GM18861 (cell line): ENCODE data around the gene CWC27.
"Not testable (repeated sequence)": the region's sequence is repeated elsewhere in the genome, so short reads cannot be mapped to it uniquely, and the experiment has no call there.

Experiments used
- ATAC-seq: cut with Tn5 transposase; IDR thresholded peaks from one replicate; pipeline ENCODE4 v1.9.1; 2021; ENCODE audit not compliant: unreplicated experiment

CWC27 gene

DNA sequence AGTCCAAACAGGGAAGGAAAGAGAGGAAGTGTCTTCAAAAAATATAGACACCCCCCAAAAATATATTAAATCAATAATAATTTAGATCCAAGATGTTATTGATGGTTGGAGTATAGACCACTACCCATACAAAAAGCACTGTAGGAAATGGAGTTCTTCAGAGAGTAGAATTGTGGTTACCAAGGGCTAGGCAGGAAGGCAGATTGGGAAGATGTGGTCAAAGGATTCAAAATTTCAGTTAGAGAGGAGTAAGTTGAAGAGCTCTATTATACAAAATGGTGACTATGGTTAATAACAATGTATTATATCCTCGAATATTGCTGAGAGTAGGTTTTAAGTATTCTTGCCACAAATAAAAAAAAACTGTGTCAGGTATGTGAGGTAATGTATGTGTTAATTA lies 149.4 kb downstream of the CWC27 start:
- no peak for ATAC-seq

DNA sequence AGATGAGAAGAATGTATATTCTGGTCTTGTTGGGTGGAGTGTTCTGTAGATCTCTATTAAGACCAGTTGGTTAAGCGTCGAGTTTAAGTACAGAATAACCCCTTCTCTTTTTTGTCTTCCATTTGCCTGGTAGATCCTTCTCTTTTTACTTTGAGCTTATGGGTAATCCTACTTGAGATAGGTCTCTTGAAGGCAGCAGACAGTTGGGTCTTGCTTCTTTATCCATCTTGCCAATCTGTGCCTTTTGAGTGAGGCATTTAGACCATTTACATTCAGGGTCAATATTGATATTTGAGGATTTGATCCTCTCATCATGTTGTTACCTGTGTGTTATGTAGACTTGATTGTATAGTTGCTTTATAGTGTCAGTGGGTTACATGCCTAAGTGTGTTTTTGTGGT lies 152.7 kb downstream of the CWC27 start:
- no peak for ATAC-seq

DNA sequence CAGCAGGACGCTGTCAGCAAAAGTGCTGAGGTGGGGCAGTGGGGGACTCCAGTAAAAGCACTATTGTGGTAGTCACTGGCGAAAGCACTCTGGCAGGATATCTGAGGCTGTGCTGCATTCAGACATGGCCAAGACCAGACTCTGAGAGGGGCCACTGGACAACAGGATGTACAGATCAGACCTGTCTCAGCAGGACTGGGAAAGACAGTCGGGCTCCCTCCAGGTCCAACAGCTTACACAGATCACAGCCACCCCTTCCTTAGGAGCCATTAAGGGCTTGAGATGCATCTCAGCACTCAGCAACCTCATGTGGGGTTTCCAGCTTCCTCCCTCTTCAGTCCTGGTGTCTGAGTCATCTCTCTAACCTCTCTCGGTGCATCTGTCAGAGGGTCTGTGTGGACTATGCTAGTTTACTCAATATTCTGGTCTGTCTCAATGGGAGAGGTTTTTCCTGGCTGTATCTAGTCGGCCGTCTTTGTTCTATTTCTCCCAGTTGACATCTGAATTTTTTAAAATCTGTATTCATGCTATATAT lies 154.5 kb downstream of the CWC27 start:
- no peak for ATAC-seq

DNA sequence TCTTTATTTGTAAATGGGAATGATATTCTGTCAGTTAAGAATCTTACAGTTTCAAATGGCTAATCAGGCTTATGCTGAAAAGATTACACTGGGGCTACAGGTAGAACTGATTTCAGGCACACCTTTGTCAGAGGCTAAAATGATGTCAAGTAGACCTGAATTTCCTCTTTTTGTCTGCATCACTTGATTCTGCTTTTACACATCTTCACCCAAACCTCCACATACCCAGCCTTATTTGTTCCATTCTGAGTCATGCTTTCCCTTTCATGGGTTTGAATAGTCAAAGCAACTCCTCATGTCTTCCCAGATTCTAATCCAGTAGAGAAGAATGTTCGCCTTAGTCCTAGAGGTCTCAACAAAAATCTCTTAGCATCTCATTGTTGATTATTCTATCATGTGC lies 156.4 kb downstream of the CWC27 start:
- no peak for ATAC-seq

DNA sequence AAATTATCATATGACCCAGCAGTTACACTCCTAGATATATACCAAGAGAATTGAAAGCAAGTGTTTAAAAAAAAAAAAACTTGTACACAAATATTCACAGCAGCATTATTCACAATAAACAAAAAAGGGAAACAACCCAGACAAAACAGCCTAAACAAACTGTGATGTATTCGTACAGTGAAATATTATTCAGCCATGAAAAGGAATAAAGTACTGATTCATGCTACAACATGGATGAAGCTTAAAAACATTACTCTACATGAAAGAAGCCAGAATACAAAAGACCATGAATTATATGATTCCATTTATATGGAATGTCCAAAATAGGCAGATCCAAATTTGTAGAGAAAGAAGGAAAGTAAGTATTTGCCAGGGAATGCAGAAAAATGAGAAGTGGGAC lies 161.1 kb downstream of the CWC27 start:
- no peak for ATAC-seq

DNA sequence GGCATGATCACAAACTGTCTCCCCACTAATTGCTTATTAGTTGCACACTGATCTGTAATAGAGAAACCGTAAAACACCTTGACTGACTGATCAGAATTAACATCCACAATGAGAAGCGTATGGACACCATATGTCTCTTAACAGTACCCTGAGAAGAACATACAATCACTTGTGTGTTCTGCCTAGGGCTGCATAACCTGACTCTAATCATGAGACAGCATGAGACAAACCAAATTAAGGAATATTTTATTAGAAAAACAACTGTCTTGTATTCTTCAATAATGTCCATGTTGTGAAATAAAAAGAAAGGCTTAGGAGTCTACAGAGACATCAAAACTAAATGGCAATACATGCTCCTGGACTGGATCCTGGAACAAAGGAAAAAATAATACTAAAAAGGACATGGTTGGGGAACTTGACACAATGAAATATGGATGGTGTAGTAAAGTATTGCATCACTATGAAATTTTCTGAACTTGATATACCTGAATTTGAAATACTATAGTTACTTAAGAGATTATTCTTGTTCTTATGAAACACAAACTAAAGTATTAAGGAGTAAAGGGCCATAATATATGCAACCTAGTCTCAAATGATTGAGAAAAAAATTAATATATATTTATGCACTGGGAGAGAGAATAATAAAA lies 162.1 kb downstream of the CWC27 start:
- no peak for ATAC-seq

DNA sequence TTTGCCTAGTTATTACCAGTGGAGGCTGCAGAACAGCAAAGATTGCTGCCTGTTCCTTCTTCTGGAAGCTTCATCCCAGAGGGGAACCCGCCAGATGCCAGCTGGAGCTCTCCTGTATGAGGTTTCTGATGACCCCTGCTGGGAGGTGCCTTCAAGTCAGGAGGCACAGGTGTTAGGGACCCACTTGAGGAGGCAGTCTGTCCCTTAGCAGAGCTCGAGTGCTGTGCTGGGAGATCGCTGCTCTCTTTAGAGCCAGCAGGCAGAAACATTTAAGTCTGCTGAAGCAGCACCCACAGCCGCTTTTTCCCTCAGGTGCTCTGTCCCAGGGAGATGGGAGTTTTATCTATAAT lies 170.7 kb downstream of the CWC27 start:
- not testable (repeated sequence) for ATAC-seq

DNA sequence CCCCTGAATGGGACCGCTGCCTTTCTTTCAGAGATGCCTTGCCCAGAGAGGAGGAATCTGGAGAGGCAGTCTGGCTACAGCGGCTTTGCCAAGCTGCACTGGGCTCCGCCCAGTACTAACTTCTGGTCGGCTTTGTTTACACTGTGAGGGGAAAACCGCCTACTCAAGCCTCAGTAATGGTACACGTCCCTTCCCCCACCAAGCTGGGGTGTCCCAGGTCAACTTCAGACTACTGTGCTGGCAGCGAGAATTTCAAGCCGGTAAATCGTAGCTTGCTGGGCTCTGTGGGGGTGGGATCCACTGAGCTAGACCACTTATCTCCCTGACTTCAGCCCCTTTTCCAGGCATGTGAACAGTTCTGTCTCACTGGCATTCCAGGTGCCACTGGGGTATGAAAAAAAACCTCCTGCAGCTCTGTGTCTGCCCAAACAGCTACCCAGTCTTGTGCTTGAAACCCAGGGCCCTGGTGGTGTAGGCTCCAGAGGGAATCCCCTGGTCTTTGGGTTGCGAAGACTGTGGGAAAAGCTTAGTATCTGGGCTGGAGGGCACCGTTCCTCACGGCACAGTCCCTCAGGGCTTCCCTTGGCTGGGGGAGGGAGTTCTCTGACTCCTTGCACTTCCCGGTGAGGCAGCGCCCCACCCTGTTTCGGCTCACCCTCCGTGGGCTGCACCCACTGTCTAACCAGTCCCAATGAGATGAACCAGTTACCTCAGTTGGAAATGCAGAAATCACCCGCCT lies 171.2 kb downstream of the CWC27 start:
- no peak for ATAC-seq

DNA sequence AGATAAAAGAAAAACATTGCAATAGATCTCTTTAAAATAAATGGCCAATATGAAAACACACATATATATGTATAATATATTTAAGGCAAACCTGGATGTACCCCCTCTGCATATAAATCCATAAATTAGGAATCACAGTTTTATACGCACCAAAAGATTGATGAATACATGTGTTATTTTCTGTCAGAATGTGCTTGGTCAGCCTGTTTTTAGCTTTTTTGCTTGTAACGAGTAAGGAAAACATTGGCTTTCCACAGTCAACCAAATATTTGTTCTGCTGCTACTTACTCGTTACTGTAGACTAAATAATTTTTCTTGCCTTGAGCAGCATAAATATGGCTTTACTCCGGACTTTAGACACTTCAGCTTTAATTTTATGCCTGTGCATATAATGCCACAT lies 173.7 kb downstream of the CWC27 start:
- no peak for ATAC-seq

DNA sequence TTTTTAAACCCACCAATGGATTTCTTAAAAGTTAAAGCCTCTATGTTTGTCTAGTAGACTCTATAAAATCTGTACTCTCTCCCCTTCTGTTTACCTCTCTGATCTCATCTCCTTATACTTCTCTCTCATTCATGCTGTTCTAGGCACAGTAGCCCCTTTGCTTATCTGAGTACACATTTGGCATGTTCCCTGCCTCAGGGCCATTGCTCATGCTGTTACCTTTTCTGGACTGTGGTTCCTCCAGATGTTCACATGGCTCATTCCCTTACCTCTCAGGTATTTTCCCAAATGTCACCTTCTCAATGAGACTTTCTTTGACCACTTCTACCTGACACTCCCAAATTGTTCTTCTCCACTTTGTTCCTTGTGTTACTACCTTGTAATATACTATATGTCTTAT lies 176.1 kb downstream of the CWC27 start:
- no peak for ATAC-seq

DNA sequence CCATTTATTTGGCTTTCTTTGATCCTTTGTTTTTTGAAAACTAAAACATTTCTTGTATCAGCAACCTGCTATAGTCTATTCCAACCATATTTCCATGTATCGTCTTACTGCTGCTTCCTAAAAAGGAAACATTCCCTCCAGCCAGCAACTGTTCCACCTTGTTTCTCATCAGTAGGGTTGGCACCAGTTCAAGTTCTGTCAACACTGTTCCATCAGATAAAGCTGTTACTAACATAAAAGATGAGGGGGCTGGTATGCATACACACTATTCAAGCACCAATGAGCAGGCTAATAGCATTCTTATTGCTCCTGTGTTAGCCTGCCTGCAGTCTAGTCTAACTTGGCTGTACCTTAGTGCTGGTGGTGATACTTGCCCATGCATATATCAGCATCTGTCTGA lies 178.3 kb downstream of the CWC27 start:
- ATAC-seq = no peak

DNA sequence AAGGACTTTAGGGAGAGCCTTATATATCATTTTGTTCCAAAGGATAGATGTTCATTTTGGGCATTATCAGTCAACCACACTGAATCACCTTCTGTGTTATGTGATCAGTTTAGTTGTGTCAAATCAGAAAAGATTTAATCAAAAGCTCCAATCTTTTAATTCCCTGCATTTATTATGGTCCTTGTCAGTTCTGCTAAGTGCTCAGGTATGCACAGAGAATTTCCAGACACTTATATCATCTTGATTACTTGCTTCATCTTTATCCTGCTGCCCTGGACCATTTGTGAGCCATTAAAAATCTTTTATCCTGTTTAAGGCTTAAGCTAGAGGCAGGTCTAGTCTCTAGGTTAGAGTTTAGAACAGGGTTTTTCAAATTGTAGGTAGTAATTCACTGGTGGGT lies 179.1 kb downstream of the CWC27 start:
- ATAC-seq = no peak

DNA sequence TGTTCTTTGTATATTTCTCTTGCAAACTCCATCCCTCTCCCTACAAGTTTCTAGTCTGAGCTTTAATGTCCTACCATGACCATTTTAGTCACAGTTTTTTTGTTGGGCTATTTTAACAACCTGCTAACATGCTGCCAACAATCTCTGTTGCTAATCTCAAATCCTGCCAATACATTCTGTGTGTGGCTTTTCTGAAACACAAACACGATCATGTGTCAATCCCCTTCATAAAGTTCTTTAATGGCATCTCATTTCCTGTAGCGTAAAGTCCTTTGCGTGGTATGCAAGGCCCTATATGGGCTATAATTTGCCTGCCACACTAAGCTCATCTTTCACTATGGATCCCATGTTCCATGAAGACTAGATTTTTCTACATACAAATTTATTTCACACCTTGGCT lies 180.6 kb downstream of the CWC27 start:
- ATAC-seq = no peak

DNA sequence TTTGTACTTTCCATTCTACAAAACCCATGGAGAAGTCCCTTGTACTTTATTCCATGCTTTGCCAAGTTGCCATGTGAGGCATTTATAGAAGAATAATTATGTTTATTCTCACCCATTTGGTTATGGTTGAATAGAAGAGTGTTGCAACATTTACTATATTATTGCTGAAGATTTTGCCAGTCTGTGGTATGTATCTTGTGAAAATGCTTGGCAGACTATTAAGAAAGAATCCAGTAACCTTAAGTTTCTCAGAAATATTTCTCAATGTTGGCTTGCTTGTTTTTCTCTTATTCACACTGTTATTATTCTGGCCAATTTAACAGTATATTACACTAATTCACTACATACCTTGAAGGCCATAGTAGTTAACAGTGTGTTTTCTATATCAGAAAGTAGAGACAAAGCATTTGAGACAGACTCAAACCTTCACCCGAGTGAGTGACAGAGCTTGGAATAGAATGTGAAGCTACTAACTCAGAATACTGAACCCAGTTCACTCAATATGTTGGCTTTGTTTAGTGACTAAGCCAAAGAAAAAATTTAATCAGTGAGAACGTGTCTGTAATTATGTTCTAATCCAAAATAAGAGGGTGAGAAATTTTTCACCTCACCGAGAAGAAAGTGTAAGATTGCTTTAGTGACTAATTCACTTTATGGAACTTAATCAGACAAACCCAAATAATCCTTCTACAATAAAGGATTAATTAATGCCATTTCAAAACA lies 184.4 kb downstream of the CWC27 start:
- ATAC-seq = no peak

DNA sequence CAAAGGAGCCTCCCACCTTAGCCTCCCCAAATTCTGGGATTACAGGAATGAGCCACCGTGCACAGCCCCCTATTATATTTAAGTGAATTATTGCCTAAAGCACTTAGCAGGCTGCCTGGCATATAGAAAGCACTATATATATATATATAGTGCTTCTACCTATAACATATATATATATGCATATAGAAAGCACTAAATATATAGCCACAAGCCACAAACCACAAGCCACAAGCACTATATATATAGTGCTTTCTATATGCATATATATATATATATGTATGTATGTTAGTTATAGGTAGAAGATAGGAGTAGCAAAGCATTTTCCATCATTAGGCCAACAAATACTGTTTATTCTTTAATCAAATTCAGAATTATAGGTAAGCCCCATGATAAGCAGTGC lies 185.8 kb downstream of the CWC27 start:
- ATAC-seq = no peak

DNA sequence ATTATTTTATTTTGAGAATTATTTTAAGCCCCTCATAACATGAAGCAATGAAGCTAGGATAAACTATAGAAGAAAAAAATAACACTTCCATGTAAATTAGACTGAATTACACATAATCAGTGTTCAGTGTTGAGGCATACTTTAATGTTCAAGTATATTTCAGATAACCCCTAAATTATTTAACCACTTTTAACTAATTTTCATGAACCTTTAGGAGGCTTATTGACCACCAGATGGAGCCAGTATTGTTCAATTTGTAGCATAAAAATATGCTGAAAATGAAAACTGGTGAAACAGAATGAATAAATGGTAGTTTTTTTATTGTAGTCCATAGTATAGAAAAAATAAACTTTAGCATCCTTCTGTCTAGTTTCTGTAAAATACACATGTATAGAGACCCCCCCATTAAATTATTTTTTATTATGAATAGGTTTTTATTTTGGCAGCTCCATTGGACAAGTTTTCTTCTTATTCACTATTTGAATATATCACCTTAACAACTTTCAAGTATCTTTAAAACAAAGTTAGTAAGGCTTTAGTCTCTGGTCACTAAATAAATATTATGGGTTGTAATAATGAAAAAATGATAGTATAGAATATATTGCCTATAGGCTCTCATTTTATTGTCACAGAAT lies 190.1 kb downstream of the CWC27 start:
- ATAC-seq = no peak

DNA sequence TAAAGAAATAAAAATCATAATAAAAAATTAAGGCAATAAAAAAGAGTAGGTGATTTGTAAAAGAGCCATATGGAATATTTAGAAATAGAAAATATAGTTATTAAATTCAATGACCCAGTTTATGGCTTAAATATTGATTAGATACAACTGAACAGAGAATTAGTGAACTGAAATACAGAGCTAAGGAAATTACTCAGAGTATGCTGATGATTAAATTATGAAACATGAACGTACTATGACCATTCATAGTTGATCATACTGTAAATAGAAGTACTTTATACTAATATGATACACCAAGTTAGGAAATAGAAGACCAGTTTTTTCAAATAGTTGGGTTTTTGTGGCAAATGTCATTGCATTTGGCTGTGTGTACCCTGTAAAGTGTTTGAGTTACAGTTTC lies 194.5 kb downstream of the CWC27 start:
- ATAC-seq = no peak

DNA sequence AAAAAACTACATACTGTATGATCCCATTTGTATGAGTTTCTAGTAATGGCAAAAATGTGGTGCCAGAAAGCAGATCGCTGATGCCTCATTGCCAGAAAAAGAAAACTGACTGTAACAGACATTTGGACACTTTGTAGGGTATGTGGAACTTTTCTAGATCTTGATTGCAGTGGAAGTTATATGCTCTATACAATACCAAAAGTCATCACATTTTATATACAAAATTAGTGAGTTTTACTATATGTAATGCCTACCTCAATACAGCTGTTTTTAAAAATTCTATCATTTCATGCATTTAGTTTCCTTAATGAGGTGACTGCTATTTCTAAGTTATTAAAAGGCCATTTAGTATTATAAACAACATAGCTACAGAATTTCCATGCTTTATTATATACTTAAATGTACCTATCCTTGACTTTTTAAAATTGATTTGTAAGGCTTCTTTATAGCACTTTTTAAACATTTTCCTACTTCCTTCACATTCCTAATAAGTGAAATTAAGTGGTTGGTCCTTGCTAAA lies 199.9 kb downstream of the CWC27 start:
- no peak for ATAC-seq

DNA sequence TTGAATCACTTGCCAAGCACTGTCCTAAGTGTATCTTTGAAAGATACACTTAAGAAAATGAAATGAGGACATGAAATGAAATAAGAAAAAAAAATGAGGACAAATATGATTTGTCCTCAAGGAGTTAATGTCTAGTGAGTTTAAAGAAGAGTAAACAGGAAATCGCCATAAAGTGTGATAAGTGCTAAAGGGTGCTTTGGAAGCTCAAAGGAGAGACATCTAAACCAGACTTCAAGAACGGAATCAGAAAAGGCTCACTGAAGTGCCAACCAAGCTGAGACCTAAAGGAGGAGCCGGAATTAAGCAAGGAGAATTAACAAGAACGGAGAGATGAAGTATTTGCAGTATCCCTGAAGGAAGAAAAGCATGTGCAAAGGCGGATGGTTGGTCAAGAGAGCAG lies 200.8 kb downstream of the CWC27 start:
- ATAC-seq = no peak

DNA sequence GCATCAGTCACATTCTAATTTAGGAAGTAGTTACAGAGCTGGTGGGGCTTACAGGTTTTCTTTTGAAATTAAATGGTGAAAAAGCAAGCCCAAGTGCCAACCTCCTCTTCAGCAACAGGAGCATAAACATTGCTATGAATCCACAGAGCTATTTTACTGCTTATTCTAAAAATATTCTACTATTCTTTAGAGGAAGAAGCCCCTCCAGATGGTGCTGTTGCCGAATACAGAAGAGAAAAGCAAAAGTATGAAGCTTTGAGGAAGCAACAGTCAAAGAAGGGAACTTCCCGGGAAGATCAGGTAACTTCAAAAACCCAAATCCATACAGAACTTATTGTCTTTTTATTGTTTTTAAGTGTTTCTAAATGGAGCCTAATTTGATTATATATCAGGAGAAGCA lies 202.8 kb downstream of the CWC27 start:
- ATAC-seq = no peak

DNA sequence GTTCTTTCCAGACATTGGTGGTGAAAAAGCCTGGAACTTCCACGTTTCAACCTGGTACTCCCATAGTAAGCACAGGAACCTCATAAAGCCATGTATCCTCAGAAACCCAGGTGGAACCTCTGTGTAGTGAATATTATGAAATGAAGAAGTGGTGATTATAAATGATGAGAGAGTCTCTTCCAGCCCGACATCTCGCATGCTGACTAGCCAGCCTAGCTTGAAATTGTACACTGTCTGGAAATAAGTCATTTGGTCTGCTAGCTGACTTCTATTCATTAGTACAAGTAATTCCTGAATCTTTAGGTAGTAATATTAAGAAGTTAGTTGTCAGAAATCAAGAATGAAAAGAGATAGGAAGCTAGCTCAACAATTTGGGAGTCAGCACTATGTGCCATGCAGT lies 203.3 kb downstream of the CWC27 start:
- ATAC-seq = no peak
